H9 (cell line): ENCODE data around the gene SH3RF2. TPM values are rescaled to one million over a fixed set of nuclear protein-coding genes. Genes with fewer than 3 reads are reported as not detected.

Experiments
- DNase-seq: peaks from one replicate; pipeline ENCODE4 v3.0.0-alpha.2; 2017
- H2AFZ ChIP-seq: one replicate; pipeline ENCODE4 v1.6.1; 2013; ENCODE audit warnings: mild to moderate bottlenecking, low read length, control low read depth, moderate library complexity
- H2AK5ac ChIP-seq: 2 replicates; pipeline ENCODE4 v1.6.1; 2013; ENCODE audit warnings: low read length, control low read depth, mixed read lengths; ENCODE audit not compliant: insufficient read length
- H2BK120ac ChIP-seq: one replicate; pipeline ENCODE4 v1.6.1; 2013; ENCODE audit warnings: low read depth, mild to moderate bottlenecking, low read length, control low read depth, inconsistent platforms; ENCODE audit not compliant: poor library complexity, severe bottlenecking
- H2BK12ac ChIP-seq: 2 replicates; pipeline ENCODE4 v1.6.1; 2013; ENCODE audit warnings: low read length, control low read depth, mixed read lengths, low read depth; ENCODE audit not compliant: insufficient read length
- H2BK15ac ChIP-seq: 2 replicates; pipeline ENCODE4 v1.6.1; 2013; ENCODE audit warnings: low read depth, low read length, control low read depth
- H2BK20ac ChIP-seq: one replicate; pipeline ENCODE4 v1.6.1; 2013; ENCODE audit warnings: low read depth, mild to moderate bottlenecking, low read length, control low read depth, inconsistent platforms; ENCODE audit not compliant: poor library complexity, severe bottlenecking
- H2BK5ac ChIP-seq: 2 replicates; pipeline ENCODE4 v1.6.1; 2013; ENCODE audit warnings: low read length, control low read depth, mixed read lengths; ENCODE audit not compliant: insufficient read length
- H3K14ac ChIP-seq: 2 replicates; pipeline ENCODE4 v1.6.1; 2013; ENCODE audit warnings: low read length, control low read depth; ENCODE audit not compliant: insufficient read depth
- H3K18ac ChIP-seq: 2 replicates; pipeline ENCODE4 v1.6.1; 2013; ENCODE audit warnings: low read depth, mild to moderate bottlenecking, mixed read lengths, low read length, control low read depth; ENCODE audit not compliant: insufficient read length
- H3K23ac ChIP-seq: 2 replicates; pipeline ENCODE4 v1.6.1; 2013; ENCODE audit warnings: low read length, control low read depth, mixed read lengths, low read depth; ENCODE audit not compliant: insufficient read length
- H3K23me2 ChIP-seq: 2 replicates; pipeline ENCODE4 v1.6.1; 2013; ENCODE audit warnings: low read depth, mild to moderate bottlenecking, mixed read lengths, low read length, control low read depth; ENCODE audit not compliant: insufficient read length, poor library complexity, severe bottlenecking
- H3K27ac ChIP-seq: 2 replicates; pipeline ENCODE4 v1.5.1; 2013; ENCODE audit warnings: low read length, control low read depth, mixed read lengths, low read depth; ENCODE audit not compliant: insufficient read length
- H3K27me3 ChIP-seq: 2 replicates; pipeline ENCODE4 v1.6.1; 2013; ENCODE audit warnings: low read length, control low read depth, inconsistent platforms; ENCODE audit not compliant: insufficient read depth
- H3K4ac ChIP-seq: 2 replicates; pipeline ENCODE4 v1.6.1; 2013; ENCODE audit warnings: low read depth, mild to moderate bottlenecking, control low read depth, inconsistent platforms, low read length, moderate library complexity
- H3K4me1 ChIP-seq: 2 replicates; pipeline ENCODE4 v1.6.1; 2013; ENCODE audit warnings: low read length, control low read depth, inconsistent platforms; ENCODE audit not compliant: insufficient read depth
- H3K4me2 ChIP-seq: 2 replicates; pipeline ENCODE4 v1.6.1; 2013; ENCODE audit warnings: low read length, control low read depth, mixed read lengths; ENCODE audit not compliant: insufficient read length, insufficient read depth
- H3K56ac ChIP-seq: 2 replicates; pipeline ENCODE4 v1.6.1; 2013; ENCODE audit warnings: low read depth, mild to moderate bottlenecking, mixed read lengths, low read length, control low read depth; ENCODE audit not compliant: insufficient read length
- H3K79me1 ChIP-seq: 2 replicates; pipeline ENCODE4 v1.6.1; 2013; ENCODE audit warnings: low read depth, mild to moderate bottlenecking, moderate library complexity, low read length, control low read depth, inconsistent platforms; ENCODE audit not compliant: insufficient read depth, poor library complexity, severe bottlenecking
- H3K79me2 ChIP-seq: 2 replicates; pipeline ENCODE4 v1.6.1; 2013; ENCODE audit warnings: low read length, control low read depth, inconsistent platforms; ENCODE audit not compliant: insufficient read depth
- H3K9ac ChIP-seq: 2 replicates; pipeline ENCODE4 v1.6.1; 2013; ENCODE audit warnings: low read length, control low read depth, mixed read lengths; ENCODE audit not compliant: insufficient read length; ENCODE audit errors: extremely low read depth
- H3K9me3 ChIP-seq: one replicate; pipeline ENCODE4 v1.6.1; 2013; ENCODE audit warnings: low read depth, low read length, inconsistent platforms; ENCODE audit not compliant: control insufficient read depth
- H3T11ph ChIP-seq: one replicate; pipeline ENCODE4 v1.6.1; 2013; ENCODE audit warnings: mild to moderate bottlenecking, low read length, control low read depth, inconsistent platforms
- H4K20me1 ChIP-seq: one replicate; pipeline ENCODE4 v1.6.1; 2013; ENCODE audit not compliant: control insufficient read depth, insufficient read length, insufficient read depth
- H4K5ac ChIP-seq: 2 replicates; pipeline ENCODE4 v1.6.1; 2013; ENCODE audit warnings: low read depth, mild to moderate bottlenecking, mixed read lengths, low read length, control low read depth; ENCODE audit not compliant: insufficient read length
- H4K8ac ChIP-seq: replicated peaks from 2 replicates; pipeline ENCODE4 v1.6.1; 2013; ENCODE audit warnings: low read length, control low read depth, mixed read lengths, low read depth; ENCODE audit not compliant: insufficient read length
- H4K91ac ChIP-seq: 2 replicates; pipeline ENCODE4 v1.6.1; 2013; ENCODE audit warnings: low read depth, mild to moderate bottlenecking, moderate library complexity, mixed read lengths, low read length, control low read depth; ENCODE audit not compliant: insufficient read length
- H3K27ac Mint-ChIP-seq, 3 experiments: 2 replicates in 2 of 3; 3 replicates in 1 of 3; pipeline ENCODE4 v1.8.0; 2020 to 2021; ENCODE audit warnings: mixed read lengths in 3 of 3, mild to moderate bottlenecking in 1 of 3, moderate library complexity in 1 of 3
- H3K27me3 Mint-ChIP-seq: 2 replicates; pipeline ENCODE4 v1.8.0; 2021; ENCODE audit warnings: low read depth, mild to moderate bottlenecking, moderate library complexity, mixed read lengths
- H3K36me3 Mint-ChIP-seq, 3 experiments: 2 replicates in 2 of 3; 3 replicates in 1 of 3; pipeline ENCODE4 v1.8.0; 2020 to 2021; ENCODE audit warnings: low read depth in 3 of 3, mixed read lengths in 3 of 3; ENCODE audit not compliant: insufficient read depth in 1 of 3
- H3K4me1 Mint-ChIP-seq, 2 experiments: 2 replicates each; pipeline ENCODE4 v1.8.0; 2020; ENCODE audit warnings: mixed read lengths in 2 of 2
- H3K4me3 Mint-ChIP-seq, 2 experiments: 2 replicates in 1 of 2; 3 replicates in 1 of 2; pipeline ENCODE4 v1.8.0; 2020 to 2021; ENCODE audit warnings: mild to moderate bottlenecking in 2 of 2, mixed read lengths in 2 of 2, moderate library complexity in 1 of 2
- H3K9me3 Mint-ChIP-seq, 2 experiments: 2 replicates in 1 of 2; 3 replicates in 1 of 2; pipeline ENCODE4 v1.8.0; 2020; ENCODE audit warnings: mild to moderate bottlenecking in 2 of 2, mixed read lengths in 2 of 2, moderate library complexity in 1 of 2
- CTCF ChIP-seq: fragments of 200-600 bp; sonication (generic); conservative IDR thresholded peaks from 3 replicates; pipeline ENCODE4 v1.8.0; 2021; ENCODE audit warnings: antibody characterized with exemption, mild to moderate bottlenecking
- WGBS: extraction: QIAGEN DNeasy Blood & Tissue Kit; methylation state at CpG from one replicate; pipeline ENCODE4 v1.1.7; 2013; ENCODE audit warnings: missing lambda C conversion rate, low lambda C conversion rate, mixed read lengths; ENCODE audit not compliant: insufficient read length; ENCODE audit errors: extremely low coverage; 5-methylcytosine and 5-hydroxymethylcytosine counted together
- total RNA-seq: library from RNA; stranded (reverse); gene quantifications from 2 replicates; pipeline ENCODE4 v1.2.1, GENCODE V29; 2021

The SH3RF2 gene
- total RNA-seq, 1 experiment from 2014 or later: 0.66 TPM

- no peaks in the 10 kb centered on the region for H3K27me3 ChIP-seq
- no CpG with 5 or more reads among the region's 2 CpGs for WGBS
- H4K91ac ChIP-seq: no peak overlapping the region
- Mint-ChIP-seq H3K4me1 (peaks cover 0 to under 1% of the 10 kb centered on the region in 2 experiments; a peak in 1 of 4 replicates), H3K27ac (no peak overlapping the region), H3K4me3 (no peak overlapping the region), H3K9me3 (peaks cover 0 to 3% of the 10 kb centered on the region in 2 experiments; a peak in 2 of 5 replicates), H3K36me3 (peaks cover 0 to 5% (median 3%) of the 10 kb centered on the region in 3 experiments; a peak in 2 of 7 replicates), H3K27me3 (no peaks in the 10 kb centered on the region; the same call in 1 of the 2 replicates)
- H2BK20ac ChIP-seq: no peak overlapping the region
- no peaks in the 10 kb centered on the region for H3K79me1 ChIP-seq
- no peaks in the 10 kb centered on the region for H3K9me3 ChIP-seq
- H2BK120ac ChIP-seq: no peak overlapping the region
- no peak overlapping the region for H3K23ac ChIP-seq
- no peak overlapping the region for H3K14ac ChIP-seq
- no peak overlapping the region for H4K5ac ChIP-seq
- H3T11ph ChIP-seq: no peak overlapping the region
- no peaks in the 10 kb centered on the region for H3K23me2 ChIP-seq
- H3K4me2 ChIP-seq: no peak overlapping the region
- H4K8ac ChIP-seq: no peak overlapping the region
- H3K79me2 ChIP-seq: no peaks in the 10 kb centered on the region
- H3K56ac ChIP-seq: no peak overlapping the region
- no peak overlapping the region for H2AFZ ChIP-seq
- H3K4me1 ChIP-seq: no peaks in the 10 kb centered on the region
- DNase-seq: no peak
- no peak overlapping the region for H3K4ac ChIP-seq
- H2AK5ac ChIP-seq: no peak overlapping the region
- H3K18ac ChIP-seq: no peak overlapping the region
- H4K20me1 ChIP-seq: no peaks in the 10 kb centered on the region
- H2BK12ac ChIP-seq: no peak overlapping the region
- H2BK15ac ChIP-seq: no peak overlapping the region
- TF ChIP-seq CTCF: no peak
- H3K9ac ChIP-seq: no peak overlapping the region
- no peak overlapping the region for H3K27ac ChIP-seq
- H2BK5ac ChIP-seq: no peak overlapping the region
Observed at GRCh38 chr5:145971108-145971507, 34.7 kb downstream of the SH3RF2 start.
